HEK293 (cell line): ENCODE measurements around the gene SMIM20.

Source experiments
- CTCF ChIA-PET: fragments of 350-600 bp; formaldehyde crosslinking; extraction: SDS; loops from one replicate; lab custom pipeline; 2021; ENCODE audit warnings: antibody characterized with exemption; lab: Yijun Ruan, JAX
- POLR2A ChIA-PET: fragments of 300-600 bp; formaldehyde crosslinking; extraction: SDS; loops from one replicate; lab custom pipeline; 2020; ENCODE audit warnings: antibody characterized with exemption, inconsistent platforms; lab: Yijun Ruan, JAX
- H3K27ac ChIP-seq: fragments of 200-500 bp; sonication (Bioruptor generic); 2 replicates; pipeline ENCODE4 v1.5.1; 2014; ENCODE audit warnings: low read depth, low read length, control low read depth, inconsistent platforms; ENCODE audit errors: extremely low read depth
- H3K36me3 ChIP-seq, 2 experiments: fragments of 200-500 bp in 1 of 2; sonication (Bioruptor generic) in 1 of 2; 1 replicate in 1 of 2; 2 replicates in 1 of 2; pipeline ENCODE4 v1.5.1; 2014 to 2017; ENCODE audit warnings: inconsistent platforms in 2 of 2, low read length in 2 of 2; ENCODE audit not compliant: control insufficient read depth in 2 of 2, insufficient read depth in 1 of 2
- H3K4me1 ChIP-seq: fragments of 200-500 bp; sonication (Bioruptor generic); 2 replicates; pipeline ENCODE4 v1.5.1; 2014; ENCODE audit warnings: mild to moderate bottlenecking, low read length, inconsistent platforms; ENCODE audit not compliant: control insufficient read depth, insufficient read depth
- H3K4me3 ChIP-seq: 2 replicates; pipeline ENCODE4 v1.5.1; 2011; ENCODE audit warnings: low read depth, mild to moderate bottlenecking, control low read depth, low read length, moderate library complexity
- H3K9me3 ChIP-seq: fragments of 200-500 bp; sonication (Bioruptor generic); 2 replicates; pipeline ENCODE4 v1.5.1; 2014; ENCODE audit warnings: low read depth, low read length, inconsistent platforms; ENCODE audit not compliant: control insufficient read depth, insufficient read depth
- BCL11A ChIP-seq: fragments of 450-650 bp; formaldehyde crosslinking; IDR thresholded peaks from 2 replicates; pipeline ENCODE4 v1.5.1; 2016; ENCODE audit warnings: low read depth, missing biosample characterization, missing genetic modification characterization
- HOXA7 ChIP-seq: sonication (generic); formaldehyde crosslinking; IDR thresholded peaks from 2 replicates; pipeline ENCODE4 v1.8.1; 2022; ENCODE audit warnings: missing genetic modification reagents, borderline replicate concordance
- INSM2 ChIP-seq: fragments of 450-650 bp; formaldehyde crosslinking; IDR thresholded peaks from 2 replicates; pipeline ENCODE4 v1.5.1; 2016; ENCODE audit warnings: missing biosample characterization, missing genetic modification characterization
- KLF17 ChIP-seq: fragments of 450-650 bp; formaldehyde crosslinking; IDR thresholded peaks from 2 replicates; pipeline ENCODE4 v1.5.1; 2016; ENCODE audit warnings: missing biosample characterization, missing genetic modification characterization
- KLF9 ChIP-seq: fragments of 450-650 bp; formaldehyde crosslinking; IDR thresholded peaks from 2 replicates; pipeline ENCODE4 v1.5.1; 2016; ENCODE audit warnings: missing biosample characterization, missing genetic modification characterization, low read depth
- MEIS1 ChIP-seq: sonication (generic); formaldehyde crosslinking; IDR thresholded peaks from 2 replicates; pipeline ENCODE4 v1.8.1; 2022; ENCODE audit warnings: missing genetic modification reagents, mild to moderate bottlenecking, borderline replicate concordance
- SP2 ChIP-seq: fragments of 450-650 bp; formaldehyde crosslinking; IDR thresholded peaks from 2 replicates; pipeline ENCODE4 v1.5.1; 2016; ENCODE audit warnings: missing biosample characterization, missing genetic modification characterization
- ZBTB20 ChIP-seq: fragments of 450-650 bp; formaldehyde crosslinking; IDR thresholded peaks from 2 replicates; pipeline ENCODE4 v1.5.1; 2016; ENCODE audit warnings: missing biosample characterization, missing genetic modification characterization
- ZBTB8A ChIP-seq: fragments of 450-650 bp; formaldehyde crosslinking; IDR thresholded peaks from 2 replicates; pipeline ENCODE4 v1.5.1; 2016; ENCODE audit warnings: missing biosample characterization, missing genetic modification characterization
- ZEB2 ChIP-seq: fragments of 450-650 bp; formaldehyde crosslinking; IDR thresholded peaks from 2 replicates; pipeline ENCODE4 v1.5.1; 2016; ENCODE audit warnings: missing biosample characterization, missing genetic modification characterization
- ZFHX2 ChIP-seq: fragments of 450-650 bp; formaldehyde crosslinking; conservative IDR thresholded peaks from 2 replicates; pipeline ENCODE4 v1.5.1; 2016; ENCODE audit warnings: missing biosample characterization, missing genetic modification characterization
- ZNF133 ChIP-seq: fragments of 450-650 bp; formaldehyde crosslinking; IDR thresholded peaks from 2 replicates; pipeline ENCODE4 v1.5.1; 2016; ENCODE audit warnings: missing biosample characterization, missing genetic modification characterization
- ZNF146 ChIP-seq: fragments of 450-650 bp; formaldehyde crosslinking; IDR thresholded peaks from 2 replicates; pipeline ENCODE4 v1.5.1; 2016; ENCODE audit warnings: missing biosample characterization, missing genetic modification characterization
- ZNF148 ChIP-seq: fragments of 450-650 bp; formaldehyde crosslinking; IDR thresholded peaks from 2 replicates; pipeline ENCODE4 v1.5.0; 2017; ENCODE audit warnings: missing biosample characterization, missing genetic modification characterization, borderline replicate concordance
- ZNF174 ChIP-seq: fragments of 450-650 bp; formaldehyde crosslinking; IDR thresholded peaks from 2 replicates; pipeline ENCODE4 v1.5.0; 2017; ENCODE audit warnings: missing biosample characterization, mild to moderate bottlenecking, missing genetic modification characterization
- ZNF2 ChIP-seq: fragments of 450-650 bp; formaldehyde crosslinking; IDR thresholded peaks from 2 replicates; pipeline ENCODE4 v1.5.1; 2016; ENCODE audit warnings: missing biosample characterization, missing genetic modification characterization
- ZNF335 ChIP-seq: fragments of 450-650 bp; formaldehyde crosslinking; conservative IDR thresholded peaks from 2 replicates; pipeline ENCODE4 v1.5.1; 2016; ENCODE audit warnings: missing biosample characterization, missing genetic modification characterization
- ZNF354C ChIP-seq: fragments of 450-650 bp; formaldehyde crosslinking; IDR thresholded peaks from 2 replicates; pipeline ENCODE4 v1.5.1; 2016; ENCODE audit warnings: missing biosample characterization, missing genetic modification characterization, low read depth, borderline replicate concordance
- ZNF473 ChIP-seq: fragments of 450-650 bp; formaldehyde crosslinking; IDR thresholded peaks from 2 replicates; pipeline ENCODE4 v1.5.1; 2017; ENCODE audit warnings: missing biosample characterization, missing genetic modification characterization
- ZNF510 ChIP-seq: fragments of 450-650 bp; formaldehyde crosslinking; IDR thresholded peaks from 2 replicates; pipeline ENCODE4 v1.5.1; 2018; ENCODE audit warnings: mild to moderate bottlenecking, missing genetic modification characterization, missing biosample characterization; ENCODE audit not compliant: insufficient replicate concordance
- ZNF529 ChIP-seq: fragments of 450-650 bp; formaldehyde crosslinking; IDR thresholded peaks from 2 replicates; pipeline ENCODE4 v1.5.1; 2017; ENCODE audit warnings: missing genetic modification characterization, missing biosample characterization; ENCODE audit not compliant: insufficient replicate concordance
- ZNF585B ChIP-seq: fragments of 450-650 bp; formaldehyde crosslinking; IDR thresholded peaks from 2 replicates; pipeline ENCODE4 v1.5.1; 2016; ENCODE audit warnings: missing biosample characterization, missing genetic modification characterization
- ZNF830 ChIP-seq: fragments of 450-650 bp; IDR thresholded peaks from 2 replicates; pipeline ENCODE4 v1.5.0; 2018; ENCODE audit warnings: missing biosample characterization, missing genetic modification characterization, low read depth, mild to moderate bottlenecking, moderate library complexity
- ZNF843 ChIP-seq: fragments of 450-650 bp; formaldehyde crosslinking; IDR thresholded peaks from 2 replicates; pipeline ENCODE4 v1.5.1; 2016; ENCODE audit warnings: missing biosample characterization, missing genetic modification characterization
- ZSCAN16 ChIP-seq: fragments of 450-650 bp; formaldehyde crosslinking; IDR thresholded peaks from 2 replicates; pipeline ENCODE4 v1.5.1; 2016; ENCODE audit warnings: missing biosample characterization, missing genetic modification characterization

SMIM20 gene

GRCh38 chr4:25951390-25951952 is 37.5 kb downstream of the SMIM20 start:
- no peak for TF ChIP-seq ZBTB20 (tag by site-specific recombination)
- TF ChIP-seq ZEB2 (tag by site-specific recombination): no peak
- TF ChIP-seq ZNF148: no peak
- TF ChIP-seq MEIS1 (CRISPR knock-in tag): no peak
- no peak for TF ChIP-seq ZNF335
- no peak for TF ChIP-seq ZNF830 (tag by site-specific recombination)
- TF ChIP-seq ZSCAN16 (tag by site-specific recombination): no peak
- TF ChIP-seq ZNF473 (tag by site-specific recombination): no peak
- no peak for TF ChIP-seq ZNF2 (tag by site-specific recombination)
- TF ChIP-seq ZNF174 (tag by site-specific recombination): no peak
- Histone ChIP-seq H3K9me3 (no peaks in the 10 kb centered on the region), H3K4me3 (no peak overlapping the region), H3K27ac (no peak overlapping the region), H3K4me1 (no peaks in the 10 kb centered on the region), H3K36me3 (no peaks in the 10 kb centered on the region)
- ChIA-PET POLR2A (no interaction called here), CTCF (no interaction called here)

GRCh38 chr4:25953740-25954139 is 39.7 kb downstream of the SMIM20 start:
- Histone ChIP-seq H3K36me3 (no peaks in the 10 kb centered on the region), H3K4me3 (no peak overlapping the region), H3K27ac (no peak overlapping the region), H3K9me3 (no peaks in the 10 kb centered on the region), H3K4me1 (no peaks in the 10 kb centered on the region)
- ChIA-PET CTCF (no interaction called here), POLR2A (no interaction called here)
- no peak for TF ChIP-seq ZNF843 (tag by site-specific recombination)
- TF ChIP-seq KLF9 (tag by site-specific recombination): no peak
- no peak for TF ChIP-seq ZNF585B (tag by site-specific recombination)
- TF ChIP-seq KLF17 (tag by site-specific recombination): no peak
- no peak for TF ChIP-seq ZBTB8A

- H3K36me3 ChIP-seq: no peaks in the 10 kb centered on the region
- H3K4me1 ChIP-seq: no peaks in the 10 kb centered on the region
- ChIA-PET CTCF (no interaction called here), POLR2A (no interaction called here)
- H3K9me3 ChIP-seq: no peaks in the 10 kb centered on the region
- no peak overlapping the region for H3K27ac ChIP-seq
- no peak overlapping the region for H3K4me3 ChIP-seq
- TF ChIP-seq BCL11A (tag by site-specific recombination) (no peak), HOXA7 (CRISPR knock-in tag) (no peak), ZNF146 (no peak), KLF17 (tag by site-specific recombination) (no peak), ZNF133 (tag by site-specific recombination) (no peak), ZNF354C (tag by site-specific recombination) (no peak), ZNF510 (no peak), ZNF529 (tag by site-specific recombination) (no peak), SP2 (no peak), INSM2 (tag by site-specific recombination) (no peak), ZFHX2 (tag by site-specific recombination) (no peak)
Observed at GRCh38 chr4:25954293-25954904, 40.4 kb downstream of the SMIM20 start.
